Right lung (tissue), 5 donors: ENCODE measurements around the gene CDK6. TPM values are rescaled to one million over a fixed set of nuclear protein-coding genes. Genes with fewer than 3 reads are reported as not detected.

Experiments
- DNase-seq, 2 donors: peaks; one replicate each; pipeline ENCODE4 v3.0.0-alpha.2; 2013
- polyA plus RNA-seq, 5 donors: library from polyadenylated mRNA; unstranded; fragments of 120-200 nt; gene quantifications; one replicate each; pipeline versions ENCODE4 v1.2.1 to v1.2.3, GENCODE V29; 2013; ENCODE audit warnings: inconsistent platforms in 1 of 5, low replicate concordance in 1 of 5; ENCODE audit not compliant: insufficient read length in 5 of 5, insufficient read depth in 1 of 5

Gene CDK6
- polyA plus RNA-seq, 5 donors, result 28.4 to 52.5 (median 45.0) TPM

DNA sequence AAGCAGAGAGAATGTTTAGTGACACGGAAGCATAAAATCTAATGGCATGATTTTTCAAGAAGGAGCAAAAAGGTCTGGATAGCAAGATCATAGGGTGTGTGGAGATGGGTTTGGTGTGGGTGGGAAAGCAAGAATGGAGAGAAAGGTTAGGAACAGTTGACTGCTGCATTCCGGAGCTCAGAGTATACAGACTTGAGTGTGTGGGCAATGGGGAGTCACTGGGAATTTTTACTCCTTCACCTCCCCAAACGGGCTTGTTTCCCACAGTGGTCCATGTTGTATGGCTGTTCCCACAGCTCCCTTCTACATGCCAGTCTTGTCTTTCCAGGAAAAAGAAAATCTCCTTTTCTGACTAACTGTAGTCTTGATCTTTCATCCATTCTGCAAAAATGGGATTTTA is 122.1 kb downstream of the CDK6 start:
- DNase-seq, result no peak

DNA sequence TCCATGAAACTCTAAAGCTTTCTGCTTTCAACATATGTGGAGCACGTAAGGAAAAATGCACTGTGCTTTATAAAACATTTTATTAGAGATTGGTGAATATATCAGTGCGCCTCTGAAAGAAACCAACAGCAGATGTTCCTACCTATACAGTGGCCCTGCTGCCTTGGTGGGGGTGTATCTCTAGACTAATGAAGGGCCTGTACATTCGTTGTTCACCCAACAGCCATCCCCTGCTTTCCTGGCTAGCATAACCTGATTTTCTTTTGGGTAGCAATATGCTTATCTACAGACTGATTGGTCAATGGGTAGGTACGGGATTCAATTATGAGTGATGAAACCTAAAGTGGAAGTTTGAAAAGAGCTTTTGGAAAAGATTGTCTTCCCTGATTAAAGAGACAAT is 126.5 kb downstream of the CDK6 start:
- no peak for DNase-seq

GRCh38 chr7:92709150-92709549 is 127.2 kb downstream of the CDK6 start:
- no peak for DNase-seq

DNA sequence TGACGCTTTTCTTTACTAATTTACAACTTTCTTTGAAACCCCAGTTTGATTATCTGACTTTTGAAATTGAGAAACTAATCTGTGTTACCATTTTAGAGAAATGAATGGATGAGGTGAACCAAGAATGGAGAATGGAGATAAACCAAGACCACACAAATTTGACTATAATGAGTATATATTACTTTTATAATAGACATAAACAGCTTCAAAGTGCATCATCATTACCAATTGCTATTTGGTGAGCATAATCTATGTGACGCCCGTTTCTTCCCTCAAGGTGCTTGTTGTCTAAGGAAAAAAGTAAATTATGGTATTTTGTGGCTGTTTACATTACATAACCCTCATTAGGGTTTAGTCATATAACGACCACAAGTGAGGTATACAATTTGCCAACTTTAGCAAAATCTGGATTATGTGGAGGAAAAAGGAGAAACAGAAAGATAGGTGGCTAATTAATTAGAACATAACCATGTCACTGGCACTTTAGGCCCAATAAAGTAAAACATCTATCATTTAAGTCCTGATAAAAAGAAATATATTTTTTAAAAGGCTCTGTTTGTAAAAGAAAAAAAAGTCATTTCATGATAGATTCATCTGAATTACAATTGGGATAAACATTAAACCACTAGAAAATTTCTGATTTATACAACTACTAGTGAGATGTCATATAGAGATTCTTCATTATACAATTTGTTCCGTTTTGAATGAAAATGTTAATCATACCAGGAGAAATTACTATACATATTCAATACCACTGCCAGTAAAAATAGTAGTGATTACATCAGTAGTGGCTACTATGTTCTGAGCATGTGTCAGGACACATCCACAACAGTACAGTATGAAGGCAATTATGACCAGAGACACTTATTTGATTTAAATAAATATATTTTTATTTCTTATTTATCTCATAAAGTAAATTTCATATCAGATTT is 128.0 kb downstream of the CDK6 start:
- DNase-seq, result no peak

DNA sequence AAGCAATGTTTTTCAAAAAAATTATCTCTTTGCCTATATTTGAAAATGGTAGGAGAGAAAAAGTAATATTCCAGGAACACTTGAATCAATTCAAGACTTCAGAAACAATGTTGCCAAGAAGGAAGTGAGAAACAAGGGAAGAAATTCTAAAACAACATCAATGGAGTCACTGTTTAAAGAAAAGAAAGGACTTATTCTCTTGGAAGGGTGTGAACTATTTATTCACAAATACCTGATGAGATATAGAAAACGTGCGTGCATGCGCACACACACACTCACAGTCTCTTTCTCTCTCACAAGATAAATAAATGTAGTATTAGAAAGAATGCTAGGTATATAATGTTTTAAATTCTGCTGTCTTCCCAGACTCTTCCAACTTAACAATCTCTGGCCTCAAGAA is 128.9 kb downstream of the CDK6 start:
- DNase-seq, result no peak

GRCh38 chr7:92706563-92706962 is 129.8 kb downstream of the CDK6 start:
- DNase-seq, result no peak

GRCh38 chr7:92705831-92706230 is 130.5 kb downstream of the CDK6 start:
- DNase-seq, result no peak

GRCh38 chr7:92704858-92705257 is 131.5 kb downstream of the CDK6 start:
- no peak for DNase-seq

GRCh38 chr7:92702535-92702934 is 133.8 kb downstream of the CDK6 start:
- DNase-seq, result no peak

DNA sequence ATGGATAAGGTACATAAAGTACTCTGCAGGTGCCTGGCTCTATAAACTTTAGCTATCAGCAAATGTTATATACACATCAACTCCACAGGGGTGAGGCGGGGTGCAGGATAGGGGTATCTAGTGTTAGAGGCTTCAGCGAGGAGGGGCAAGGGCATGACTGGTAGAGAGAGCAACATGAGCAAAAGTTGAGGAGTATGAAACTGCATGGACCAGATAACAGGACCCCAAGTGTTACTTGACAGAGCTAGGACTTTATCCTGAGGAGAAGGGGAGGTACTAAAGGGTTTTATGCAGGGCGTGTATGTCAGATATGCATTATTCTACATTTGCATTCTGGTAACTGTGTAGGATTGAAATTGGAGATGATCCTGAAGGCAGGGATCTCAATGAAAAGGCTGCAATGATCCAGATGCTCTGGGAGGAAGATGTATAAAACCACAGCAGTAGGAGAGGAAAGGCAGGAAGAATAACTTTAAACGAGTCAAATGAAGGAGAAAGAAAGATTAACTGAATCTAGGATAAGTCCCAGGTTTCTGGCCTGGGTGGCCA is 136.3 kb downstream of the CDK6 start:
- no peak for DNase-seq

DNA sequence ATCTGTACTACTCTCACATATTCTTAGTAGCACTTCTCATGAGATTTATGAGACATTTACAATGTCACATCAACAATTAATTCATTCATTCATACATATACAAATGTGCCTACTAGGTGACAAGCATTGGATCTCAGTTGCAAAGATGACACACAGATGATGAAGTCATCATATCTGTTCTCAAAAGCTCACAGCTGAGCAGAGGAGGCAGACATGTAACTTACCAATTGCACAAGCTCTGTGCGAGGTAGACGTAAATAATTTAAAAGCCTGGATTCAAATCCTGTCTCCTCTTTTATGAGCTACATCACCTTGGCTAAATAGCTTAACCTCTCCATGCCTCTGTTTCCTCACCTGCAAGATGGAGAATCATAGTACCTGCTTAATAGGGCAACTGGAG is 136.8 kb downstream of the CDK6 start:
- DNase-seq, result no peak

GRCh38 chr7:92698237-92698841 is 138.0 kb downstream of the CDK6 start:
- peak; percentile 83 to 90 for DNase-seq

DNA sequence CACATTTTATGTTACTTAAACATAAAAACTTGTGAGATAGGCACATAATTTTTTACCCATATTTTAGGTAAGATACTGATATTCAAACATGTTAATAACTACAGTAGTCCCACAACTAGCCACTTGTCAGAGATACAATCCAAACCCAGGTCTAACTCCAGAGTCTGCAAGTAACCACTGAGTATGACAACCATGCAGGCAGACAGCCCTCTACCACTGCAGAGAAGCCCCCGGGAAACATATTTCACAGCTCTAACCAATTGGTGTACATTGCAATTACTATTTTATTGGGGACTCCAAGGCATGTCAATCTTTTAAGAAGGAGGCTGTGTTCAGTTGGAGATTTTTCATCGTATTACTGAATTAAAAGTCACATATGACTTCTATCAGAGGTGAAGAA is 139.0 kb downstream of the CDK6 start:
- no peak for DNase-seq

- DNase-seq, result no peak
Observed at GRCh38 chr7:92697012-92697411, 139.4 kb downstream of the CDK6 start.

DNA sequence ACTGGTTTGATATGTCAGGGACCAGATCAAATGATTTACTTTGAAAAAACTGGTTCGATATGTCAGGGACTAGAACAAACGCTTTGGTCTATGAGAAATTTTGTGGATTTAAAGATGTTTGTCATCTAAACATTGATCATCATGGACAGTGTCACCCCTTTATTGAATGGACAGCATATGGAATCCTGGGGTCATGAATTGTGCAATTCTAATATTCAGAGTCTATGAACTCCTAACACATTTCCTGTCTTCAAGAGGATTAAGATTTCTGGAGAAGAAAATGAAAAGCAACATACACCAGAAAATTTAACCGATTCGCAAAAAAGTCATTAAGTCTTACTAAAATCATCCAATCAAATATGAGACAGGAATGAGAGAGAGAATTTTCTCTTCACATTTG is 139.8 kb downstream of the CDK6 start:
- DNase-seq, result no peak

DNA sequence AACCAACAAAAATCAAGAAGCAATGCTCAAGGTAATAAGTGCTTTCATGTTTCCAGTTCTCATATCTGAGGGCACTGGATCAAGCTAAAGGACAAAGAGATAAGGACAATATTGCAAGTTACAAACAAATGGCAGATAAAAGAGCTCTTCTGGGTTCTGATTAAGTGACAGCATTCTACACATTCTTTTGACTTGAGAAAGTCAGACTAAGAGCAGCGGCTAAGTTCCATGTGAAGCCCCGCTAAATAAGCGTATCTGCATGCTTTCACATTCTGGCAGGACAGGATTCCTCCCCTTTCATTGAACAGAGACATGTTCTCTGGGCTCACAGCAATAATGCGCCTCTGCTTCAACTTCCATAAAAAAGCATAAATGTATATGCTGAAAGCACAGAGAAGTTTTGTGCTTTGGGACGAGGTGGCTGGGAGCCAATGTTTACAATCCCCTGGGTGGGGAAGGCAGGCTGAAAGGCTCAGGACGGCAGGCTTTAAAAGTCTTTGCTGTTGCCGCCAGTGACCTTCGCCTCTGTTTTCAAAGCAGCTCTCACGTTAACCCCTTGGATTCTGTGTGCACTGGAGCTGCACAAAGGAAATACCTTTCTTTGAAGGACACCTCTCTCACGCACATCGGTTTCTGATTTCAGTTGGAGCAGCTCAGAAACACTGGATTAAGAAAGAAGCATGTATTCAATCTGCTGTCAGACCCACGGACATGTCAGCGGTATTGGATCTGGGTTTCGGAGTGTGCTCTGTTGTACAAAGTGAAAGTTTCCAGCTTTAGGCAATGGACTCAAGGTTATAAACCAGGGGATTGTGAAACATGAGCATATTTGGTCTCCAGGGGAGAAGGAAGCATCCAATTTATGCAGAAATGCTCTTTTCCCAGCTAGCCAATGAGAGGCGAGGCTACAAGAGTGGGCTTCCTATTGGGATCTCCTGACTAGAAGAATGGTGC is 140.8 kb downstream of the CDK6 start:
- DNase-seq, result peak; percentile 84 to 87

DNA sequence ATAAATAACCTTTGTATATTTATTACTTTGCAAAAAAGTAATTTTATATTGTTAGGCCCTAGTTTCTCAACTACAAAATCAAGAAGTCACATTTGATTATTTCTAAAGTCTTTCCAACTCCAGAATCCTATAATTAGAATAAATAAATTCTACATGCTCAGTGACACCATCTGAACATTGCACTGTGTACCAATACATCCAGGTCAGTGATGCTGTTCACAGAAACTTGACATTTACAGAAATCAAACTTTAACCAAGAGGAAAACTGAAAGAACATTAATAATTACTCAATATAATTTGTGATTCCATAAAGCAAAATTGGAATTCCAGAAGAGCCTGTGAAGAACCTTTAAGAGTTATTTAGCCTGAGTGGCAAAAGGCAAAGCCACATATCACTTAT is 142.2 kb downstream of the CDK6 start:
- DNase-seq, result no peak

DNA sequence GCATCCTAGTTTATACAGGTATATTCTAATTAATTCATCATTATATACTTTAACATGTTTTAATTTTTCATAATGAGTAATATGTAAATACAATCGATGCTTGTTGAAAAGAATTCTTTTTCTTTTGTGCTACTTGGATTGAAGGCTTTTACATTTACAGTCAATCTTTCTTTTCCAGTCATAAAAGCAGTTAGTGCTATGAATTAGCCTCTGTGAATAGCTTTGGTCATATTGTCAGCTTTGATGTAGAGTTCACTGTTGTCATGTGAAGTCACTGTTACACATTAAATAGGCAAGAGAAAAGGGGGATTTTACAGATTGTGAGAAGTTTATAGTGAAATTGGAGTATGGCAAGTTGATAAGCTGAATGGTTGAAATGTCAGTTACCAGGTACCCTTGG is 142.9 kb downstream of the CDK6 start:
- no peak for DNase-seq

GRCh38 chr7:92691578-92691977 is 144.8 kb downstream of the CDK6 start:
- peak; percentile 38 to 57 for DNase-seq

GRCh38 chr7:92685136-92686042 is 151.0 kb downstream of the CDK6 start:
- DNase-seq, result no peak

DNA sequence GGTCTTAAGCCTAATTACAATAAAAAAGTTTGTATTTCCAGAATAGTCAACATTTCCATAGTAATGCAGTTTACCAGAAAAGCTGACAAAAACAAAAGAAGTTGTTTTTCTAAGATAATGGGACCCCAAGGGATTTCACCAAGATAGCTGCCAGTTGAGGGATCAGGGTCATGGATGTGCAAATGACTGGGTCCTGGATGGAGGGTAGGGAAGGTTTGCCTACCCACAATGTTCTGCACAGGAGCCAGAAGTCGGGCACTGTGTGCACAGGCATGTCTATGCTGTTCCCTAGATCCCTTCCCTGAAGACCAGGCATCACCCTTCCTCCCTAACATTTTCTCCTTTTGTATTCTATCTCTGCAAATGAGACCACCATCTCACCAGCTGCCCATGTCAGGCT is 152.1 kb downstream of the CDK6 start:
- DNase-seq, result no peak
